ENCODE data around the gene DNAH2.

GRCh38 chr17:7721612-7722011 lies 4.1 kb downstream of the DNAH2 start:
- TF ChIP-seq CTCF (IDR thresholded peaks at IDR 0.05), result no peak
- TF ChIP-seq POLR2A (IDR thresholded peaks at IDR 0.05), result no peak
